GM23248 (cell line): Measurements from ENCODE around the gene GNA14. TPM values are rescaled to one million over a fixed set of nuclear protein-coding genes. Genes with fewer than 3 reads are reported as not detected.

Experiments
- DNase-seq: peaks from one replicate; pipeline ENCODE4 v3.0.0-alpha.2; 2015
- H2AFZ ChIP-seq: fragments of 200-600 bp; sonication (generic); 2 replicates; pipeline ENCODE4 v1.6.1; 2016; ENCODE audit warnings: antibody characterized with exemption
- H3F3A ChIP-seq: fragments of 200-600 bp; sonication (generic); 2 replicates; pipeline ENCODE4 v1.6.1; 2016; ENCODE audit warnings: mild to moderate bottlenecking, antibody characterized with exemption, mixed run types; ENCODE audit not compliant: insufficient read depth
- H3K27ac ChIP-seq: fragments of 200-600 bp; sonication (generic); 2 replicates; pipeline ENCODE4 v1.5.1; 2016; ENCODE audit warnings: mild to moderate bottlenecking
- H3K27me3 ChIP-seq: fragments of 200-600 bp; sonication (generic); replicated peaks from 2 replicates; pipeline ENCODE4 v1.6.1; 2016; ENCODE audit warnings: mild to moderate bottlenecking; ENCODE audit not compliant: insufficient read depth
- H3K36me3 ChIP-seq: fragments of 200-600 bp; sonication (generic); 2 replicates; pipeline ENCODE4 v1.6.1; 2016; ENCODE audit warnings: low read depth, mild to moderate bottlenecking
- H3K4me1 ChIP-seq: fragments of 200-600 bp; sonication (generic); 2 replicates; pipeline ENCODE4 v1.6.1; 2016; ENCODE audit warnings: mild to moderate bottlenecking; ENCODE audit not compliant: insufficient read depth
- H3K4me2 ChIP-seq: fragments of 200-600 bp; sonication (generic); one replicate; pipeline ENCODE4 v1.6.1; 2016; ENCODE audit warnings: mild to moderate bottlenecking; ENCODE audit not compliant: unreplicated experiment
- H3K4me3 ChIP-seq: fragments of 200-600 bp; sonication (generic); 2 replicates; pipeline ENCODE4 v1.5.1; 2016; ENCODE audit warnings: mild to moderate bottlenecking
- H3K79me2 ChIP-seq: fragments of 200-600 bp; sonication (generic); 2 replicates; pipeline ENCODE4 v1.6.1; 2016; ENCODE audit warnings: mild to moderate bottlenecking; ENCODE audit not compliant: insufficient read depth
- H3K9ac ChIP-seq: fragments of 200-600 bp; sonication (generic); 2 replicates; pipeline ENCODE4 v1.6.1; 2016; ENCODE audit warnings: mild to moderate bottlenecking
- H3K9me2 ChIP-seq: fragments of 200-600 bp; sonication (generic); 2 replicates; pipeline ENCODE4 v1.6.1; 2016; ENCODE audit warnings: mixed run types, mild to moderate bottlenecking, moderate library complexity; ENCODE audit not compliant: insufficient read depth
- H3K9me3 ChIP-seq: fragments of 200-600 bp; sonication (generic); one replicate; pipeline ENCODE4 v1.6.1; 2017; ENCODE audit warnings: low read depth
- H4K20me1 ChIP-seq: fragments of 200-600 bp; sonication (generic); 2 replicates; pipeline ENCODE4 v1.6.0; 2016; ENCODE audit not compliant: insufficient read depth
- EZH2 ChIP-seq: fragments of 200-600 bp; sonication (generic); IDR thresholded peaks from 2 replicates; pipeline ENCODE4 v1.6.1; 2018; ENCODE audit warnings: antibody characterized with exemption, mild to moderate bottlenecking; ENCODE audit not compliant: insufficient read depth, poor library complexity, severe bottlenecking
- EZH2phosphoT487 ChIP-seq: fragments of 200-600 bp; sonication (generic); IDR thresholded peaks from 2 replicates; pipeline ENCODE4 v1.6.1; 2018; ENCODE audit warnings: antibody characterized with exemption, moderate library complexity, mild to moderate bottlenecking, low read depth; ENCODE audit not compliant: insufficient read depth
- whole genome bisulfite sequencing, 2 experiments: methylation state at CpG; one replicate each; pipeline ENCODE4 v1.1.6; 2015 to 2017; ENCODE audit warnings: low lambda C conversion rate in 2 of 2, low coverage in 1 of 2; ENCODE audit errors: missing lambda C conversion rate in 2 of 2; 5-methylcytosine and 5-hydroxymethylcytosine counted together
- in situ Hi-C: fragments of 300-500 bp; cut with MboI; formaldehyde crosslinking; loops from 2 replicates; pipeline ENCODE4 v1.15.0; 2020
- polyA plus RNA-seq: library from polyadenylated mRNA; unstranded; fragments of >200 nt; fragmentation: Nextera tagmentation; extraction: Ambion mirVana; gene quantifications from 2 replicates; pipeline ENCODE4 v1.2.1, GENCODE V29; 2016
- total RNA-seq: library from RNA; depleted of rRNA; stranded (reverse); fragments of >200 nt; shearing (Covaris generic); gene quantifications from 2 replicates; pipeline ENCODE4 v1.2.3, GENCODE V29; 2014

The GNA14 gene
- total and polyA plus RNA-seq, 2 experiments from 2014 or later = 0.11 to 0.24 TPM

DNA sequence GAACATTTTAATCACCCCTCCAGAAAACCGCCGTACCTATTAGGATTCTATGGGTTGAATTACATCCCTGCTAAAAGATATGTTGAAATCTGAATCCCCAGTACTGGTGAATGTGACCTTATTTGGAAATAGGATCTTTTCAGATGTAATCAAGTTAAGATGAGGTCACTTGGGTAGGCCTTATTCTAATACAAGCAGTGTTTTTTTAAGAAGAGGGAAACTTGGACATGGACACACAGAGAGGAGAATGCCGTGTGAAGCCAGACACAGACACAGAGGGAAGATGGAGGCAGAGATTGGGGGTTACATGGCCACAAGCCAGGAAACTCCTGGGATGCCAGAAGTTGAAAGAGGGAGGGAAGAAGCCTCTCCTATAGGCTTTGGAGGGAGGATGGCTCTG is 183.5 kb downstream of the GNA14 start:
- H3K4me3 ChIP-seq = no peak overlapping the region
- H4K20me1 ChIP-seq = no peaks in the 10 kb centered on the region
- H3F3A ChIP-seq = peaks cover 10% of the 10 kb centered on the region
- H3K27me3 ChIP-seq = no peaks in the 10 kb centered on the region
- H3K27ac ChIP-seq = no peak overlapping the region
- in situ Hi-C loops = no loop called here
- H3K9me2 ChIP-seq = no peaks in the 10 kb centered on the region
- H3K4me1 ChIP-seq = peaks cover 31% of the 10 kb centered on the region
- no peak overlapping the region for H3K9ac ChIP-seq
- H3K4me2 ChIP-seq = no peak overlapping the region
- no peaks in the 10 kb centered on the region for H3K36me3 ChIP-seq
- DNase-seq = no peak
- TF ChIP-seq EZH2 (no peak), EZH2phosphoT487 (no peak)
- H3K9me3 ChIP-seq = no peaks in the 10 kb centered on the region
- no peaks in the 10 kb centered on the region for H3K79me2 ChIP-seq
- H2AFZ ChIP-seq = no peak overlapping the region
- 94 to 95% methylated on average over 3 of the region's 3 CpGs for WGBS, 2 experiments

DNA sequence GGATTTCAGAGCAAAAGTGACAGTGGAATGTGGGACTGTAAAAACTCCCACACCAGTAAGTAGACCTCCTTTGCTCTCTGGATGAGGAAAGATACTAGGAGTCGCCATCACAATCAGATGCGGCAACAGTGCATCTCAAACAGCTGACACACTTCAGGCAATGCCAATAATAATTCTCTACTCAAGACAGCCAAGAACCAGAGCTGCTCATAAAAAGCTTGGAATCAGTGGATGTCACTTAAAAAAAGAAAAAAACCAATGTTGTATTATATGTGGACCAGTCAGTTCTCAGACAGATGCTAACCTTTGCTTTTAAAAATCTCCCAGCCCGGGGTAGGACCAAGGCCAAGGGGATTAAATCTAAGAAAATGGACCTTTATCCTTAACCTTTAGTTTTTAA is 185.0 kb downstream of the GNA14 start:
- no peaks in the 10 kb centered on the region for H4K20me1 ChIP-seq
- H3K9me3 ChIP-seq = no peaks in the 10 kb centered on the region
- H3K4me2 ChIP-seq = no peak overlapping the region
- WGBS, 2 experiments = 41 to 42% methylated on average over 3 of the region's 3 CpGs
- H3F3A ChIP-seq = no peaks in the 10 kb centered on the region
- H3K9me2 ChIP-seq = no peaks in the 10 kb centered on the region
- H3K27ac ChIP-seq = no peak overlapping the region
- H2AFZ ChIP-seq = no peak overlapping the region
- DNase-seq = no peak
- H3K79me2 ChIP-seq = no peaks in the 10 kb centered on the region
- no peaks in the 10 kb centered on the region for H3K36me3 ChIP-seq
- no peak for TF ChIP-seq EZH2phosphoT487
- no peak for TF ChIP-seq EZH2
- no peak overlapping the region for H3K4me3 ChIP-seq
- H3K27me3 ChIP-seq = no peaks in the 10 kb centered on the region
- in situ Hi-C loops = no loop called here
- H3K9ac ChIP-seq = no peak overlapping the region
- peaks cover 16% of the 10 kb centered on the region for H3K4me1 ChIP-seq

DNA sequence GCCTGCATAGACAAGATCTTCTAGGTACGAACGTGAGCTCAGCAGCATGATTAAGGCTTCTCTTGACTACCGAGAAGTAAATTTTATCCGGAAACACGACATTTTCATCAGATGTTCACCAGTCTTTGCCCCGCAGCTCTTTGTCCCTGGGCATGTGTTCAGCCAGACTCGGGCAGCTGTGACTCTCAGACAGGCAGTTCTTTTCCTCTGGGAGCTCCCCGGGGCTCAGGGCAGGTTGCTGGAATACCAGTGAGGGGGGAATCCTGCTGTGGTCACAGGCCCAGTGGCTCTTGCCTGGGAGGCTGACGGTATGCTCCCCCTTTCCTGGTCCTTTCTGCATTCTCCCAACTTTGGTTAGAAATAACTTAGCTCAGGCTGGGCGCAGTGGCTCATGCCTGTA is 186.1 kb downstream of the GNA14 start:
- no peaks in the 10 kb centered on the region for H3K27me3 ChIP-seq
- H4K20me1 ChIP-seq = no peaks in the 10 kb centered on the region
- 77 to 78% methylated on average over 10 of the region's 10 CpGs for WGBS, 2 experiments
- no peaks in the 10 kb centered on the region for H3K36me3 ChIP-seq
- H3K4me1 ChIP-seq = peaks cover 11% of the 10 kb centered on the region
- no peaks in the 10 kb centered on the region for H3K9me3 ChIP-seq
- no peak overlapping the region for H3K27ac ChIP-seq
- TF ChIP-seq EZH2 (no peak), EZH2phosphoT487 (no peak)
- no peak for DNase-seq
- H3K4me2 ChIP-seq = no peak overlapping the region
- in situ Hi-C loops = no loop called here
- H2AFZ ChIP-seq = no peak overlapping the region
- no peaks in the 10 kb centered on the region for H3K9me2 ChIP-seq
- 0 out of 2 replicates have a peak, but pooled peaks cover 4% of the 10 kb centered on the region for H3F3A ChIP-seq
- H3K4me3 ChIP-seq = no peak overlapping the region
- no peaks in the 10 kb centered on the region for H3K79me2 ChIP-seq
- no peak overlapping the region for H3K9ac ChIP-seq

DNA sequence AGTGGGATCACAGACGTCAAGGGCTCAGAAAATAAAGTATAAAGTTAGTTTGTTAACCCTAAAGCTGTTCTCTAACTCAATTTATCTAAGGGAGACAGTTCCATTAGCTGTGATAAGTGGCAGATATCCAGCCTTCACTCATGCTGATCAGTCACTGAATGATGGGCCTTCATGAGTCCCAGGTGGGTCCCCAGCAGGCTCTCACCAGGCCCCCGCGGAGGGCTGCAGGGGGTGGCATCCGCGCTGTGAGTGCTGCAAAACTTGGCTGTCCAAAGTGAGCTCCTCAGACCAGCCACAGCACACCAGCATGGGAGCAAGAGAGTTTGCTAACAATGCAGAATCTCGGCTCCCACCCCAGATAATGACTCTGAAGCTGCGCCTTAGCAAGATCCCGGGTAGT is 187.2 kb downstream of the GNA14 start:
- 74 to 83% methylated on average over 8 of the region's 8 CpGs for WGBS, 2 experiments
- Histone ChIP-seq H3K4me2 (no peak overlapping the region), H3K79me2 (no peaks in the 10 kb centered on the region), H3K36me3 (no peaks in the 10 kb centered on the region), H3K9me3 (no peaks in the 10 kb centered on the region), H2AFZ (no peak overlapping the region), H3K9ac (no peak overlapping the region), H3K4me1 (peaks cover 4% of the 10 kb centered on the region; the same call in 1 of the 2 replicates), H3K9me2 (no peaks in the 10 kb centered on the region), H3F3A (0 out of 2 replicates have a peak, but pooled peaks cover 4% of the 10 kb centered on the region), H4K20me1 (no peaks in the 10 kb centered on the region), H3K27me3 (no peaks in the 10 kb centered on the region), H3K4me3 (no peak overlapping the region), H3K27ac (no peak overlapping the region)
- TF ChIP-seq EZH2 = no peak
- TF ChIP-seq EZH2phosphoT487 = no peak
- in situ Hi-C loops = no loop called here
- DNase-seq = no peak

DNA sequence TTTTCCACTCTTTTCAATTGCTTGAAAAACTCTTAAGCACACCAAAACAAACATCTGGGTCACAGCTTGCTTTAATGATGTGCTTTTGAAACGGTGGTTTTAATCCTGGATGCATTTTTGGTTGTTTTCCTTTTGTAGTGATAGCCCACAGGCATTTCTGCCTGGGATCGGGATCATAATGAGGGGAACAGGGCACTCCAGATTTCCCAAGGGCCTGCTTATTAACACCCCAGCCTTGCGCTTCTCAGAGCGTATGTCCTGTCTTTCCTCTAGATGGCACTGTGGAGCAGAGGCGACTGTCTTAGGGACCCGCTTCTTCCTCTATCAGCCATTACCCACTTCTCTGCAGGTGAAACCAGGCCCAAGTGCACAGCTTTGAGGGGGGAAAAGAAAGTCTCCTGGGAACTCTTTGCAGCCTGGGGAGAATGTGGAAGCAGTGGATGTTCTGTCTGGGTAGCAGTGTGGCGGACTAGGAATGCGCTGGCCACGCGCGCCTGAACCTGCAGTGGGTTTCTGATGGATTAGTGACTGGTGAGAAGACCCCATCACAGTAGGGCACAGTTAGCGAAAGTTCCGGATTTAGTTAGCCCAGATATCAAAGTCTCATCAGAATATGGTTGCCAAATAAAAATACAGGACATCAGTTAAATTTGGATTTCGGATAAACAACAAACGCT is 190.1 kb downstream of the GNA14 start:
- no peaks in the 10 kb centered on the region for H3K79me2 ChIP-seq
- H3K9me3 ChIP-seq = no peaks in the 10 kb centered on the region
- peaks cover 4% of the 10 kb centered on the region; the same call in 1 of the 2 replicates for H3K4me1 ChIP-seq
- no peaks in the 10 kb centered on the region for H3K27me3 ChIP-seq
- WGBS, 2 experiments = 39 to 41% methylated on average over 15 of the region's 15 CpGs
- no peak overlapping the region for H3K27ac ChIP-seq
- H2AFZ ChIP-seq = peak overlapping the region; percentile 58
- in situ Hi-C loops = no loop called here
- TF ChIP-seq EZH2phosphoT487 (no peak), EZH2 (no peak)
- H3K9me2 ChIP-seq = no peaks in the 10 kb centered on the region
- no peak overlapping the region for H3K4me3 ChIP-seq
- no peaks in the 10 kb centered on the region for H4K20me1 ChIP-seq
- H3K4me2 ChIP-seq = no peak overlapping the region
- H3K36me3 ChIP-seq = no peaks in the 10 kb centered on the region
- H3K9ac ChIP-seq = no peak overlapping the region
- peaks cover 10% of the 10 kb centered on the region for H3F3A ChIP-seq
- DNase-seq = peak; percentile 75
